SW 1271 (cell line): ENCODE results near the gene SLC25A22.

ENCODE experiments used
- DNase-seq, 2 experiments: peaks; one replicate each; lab custom pipeline; 2025; lab: John Stamatoyannopoulos, UW

SLC25A22 gene

GRCh38 chr11:803467-803742 is 5.3 kb upstream of the SLC25A22 start:
- no peak for DNase-seq

- DNase-seq = no peak
Measured at GRCh38 chr11:802693-803466, 4.8 kb upstream of the SLC25A22 start.

- DNase-seq = no peak
Measured at GRCh38 chr11:802018-802617, 4.0 kb upstream of the SLC25A22 start.

GRCh38 chr11:801097-801780 is 3.2 kb upstream of the SLC25A22 start:
- no peak for DNase-seq

GRCh38 chr11:800473-800872 is 2.4 kb upstream of the SLC25A22 start:
- DNase-seq = no peak

- no peak for DNase-seq
Measured at GRCh38 chr11:799641-800316, 1.7 kb upstream of the SLC25A22 start.

- peak; percentile 48 to 74 for DNase-seq
Measured at GRCh38 chr11:797296-798092, 587 bp downstream of the SLC25A22 start.

GRCh38 chr11:796565-797295 is 1.4 kb downstream of the SLC25A22 start:
- no peak for DNase-seq

GRCh38 chr11:795634-796564 is 2.2 kb downstream of the SLC25A22 start:
- DNase-seq = peak; percentile 68 to 72

- DNase-seq = no peak
Measured at GRCh38 chr11:794766-795633, 3.1 kb downstream of the SLC25A22 start.

- DNase-seq = no peak
Measured at GRCh38 chr11:794013-794765, 3.9 kb downstream of the SLC25A22 start.

- DNase-seq = no peak
Measured at GRCh38 chr11:793556-793955, 4.5 kb downstream of the SLC25A22 start.

GRCh38 chr11:792873-793272 is 5.2 kb downstream of the SLC25A22 start:
- no peak for DNase-seq

- no peak for DNase-seq
Measured at GRCh38 chr11:792535-792821, 5.6 kb downstream of the SLC25A22 start.

GRCh38 chr11:791658-792534 is 6.2 kb downstream of the SLC25A22 start:
- DNase-seq = no peak

GRCh38 chr11:790721-791564 is 7.1 kb downstream of the SLC25A22 start:
- DNase-seq = peak; percentile 42 to 70

- peak in 1 of 2 experiments; percentile 14 for DNase-seq
Measured at GRCh38 chr11:789943-790342, 8.1 kb downstream of the SLC25A22 start, which contains the start of gene CEND1. Gene CEND1, minus strand, starts transcription at chr11:790090. Its CDS starts 1,514 bp downstream, at chr11:788576.
